H9 (cell line): ENCODE measurements around the gene CBS. TPM values are rescaled to one million over a fixed set of nuclear protein-coding genes. Genes with fewer than 3 reads are reported as not detected.

Source experiments
- DNase-seq: peaks from one replicate; pipeline ENCODE4 v3.0.0-alpha.2; 2017
- H2AFZ ChIP-seq: one replicate; pipeline ENCODE4 v1.6.1; 2013; ENCODE audit warnings: mild to moderate bottlenecking, low read length, control low read depth, moderate library complexity
- H2AK5ac ChIP-seq: 2 replicates; pipeline ENCODE4 v1.6.1; 2013; ENCODE audit warnings: low read length, control low read depth, mixed read lengths; ENCODE audit not compliant: insufficient read length
- H2BK120ac ChIP-seq: one replicate; pipeline ENCODE4 v1.6.1; 2013; ENCODE audit warnings: low read depth, mild to moderate bottlenecking, low read length, control low read depth, inconsistent platforms; ENCODE audit not compliant: poor library complexity, severe bottlenecking
- H2BK12ac ChIP-seq: 2 replicates; pipeline ENCODE4 v1.6.1; 2013; ENCODE audit warnings: low read length, control low read depth, mixed read lengths, low read depth; ENCODE audit not compliant: insufficient read length
- H2BK15ac ChIP-seq: 2 replicates; pipeline ENCODE4 v1.6.1; 2013; ENCODE audit warnings: low read depth, low read length, control low read depth
- H2BK20ac ChIP-seq: one replicate; pipeline ENCODE4 v1.6.1; 2013; ENCODE audit warnings: low read depth, mild to moderate bottlenecking, low read length, control low read depth, inconsistent platforms; ENCODE audit not compliant: poor library complexity, severe bottlenecking
- H2BK5ac ChIP-seq: 2 replicates; pipeline ENCODE4 v1.6.1; 2013; ENCODE audit warnings: low read length, control low read depth, mixed read lengths; ENCODE audit not compliant: insufficient read length
- H3K14ac ChIP-seq: 2 replicates; pipeline ENCODE4 v1.6.1; 2013; ENCODE audit warnings: low read length, control low read depth; ENCODE audit not compliant: insufficient read depth
- H3K18ac ChIP-seq: 2 replicates; pipeline ENCODE4 v1.6.1; 2013; ENCODE audit warnings: low read depth, mild to moderate bottlenecking, mixed read lengths, low read length, control low read depth; ENCODE audit not compliant: insufficient read length
- H3K23ac ChIP-seq: 2 replicates; pipeline ENCODE4 v1.6.1; 2013; ENCODE audit warnings: low read length, control low read depth, mixed read lengths, low read depth; ENCODE audit not compliant: insufficient read length
- H3K23me2 ChIP-seq: 2 replicates; pipeline ENCODE4 v1.6.1; 2013; ENCODE audit warnings: low read depth, mild to moderate bottlenecking, mixed read lengths, low read length, control low read depth; ENCODE audit not compliant: insufficient read length, poor library complexity, severe bottlenecking
- H3K27ac ChIP-seq: 2 replicates; pipeline ENCODE4 v1.5.1; 2013; ENCODE audit warnings: low read length, control low read depth, mixed read lengths, low read depth; ENCODE audit not compliant: insufficient read length
- H3K27me3 ChIP-seq: 2 replicates; pipeline ENCODE4 v1.6.1; 2013; ENCODE audit warnings: low read length, control low read depth, inconsistent platforms; ENCODE audit not compliant: insufficient read depth
- H3K4ac ChIP-seq: 2 replicates; pipeline ENCODE4 v1.6.1; 2013; ENCODE audit warnings: low read depth, mild to moderate bottlenecking, control low read depth, inconsistent platforms, low read length, moderate library complexity
- H3K4me1 ChIP-seq: 2 replicates; pipeline ENCODE4 v1.6.1; 2013; ENCODE audit warnings: low read length, control low read depth, inconsistent platforms; ENCODE audit not compliant: insufficient read depth
- H3K4me2 ChIP-seq: 2 replicates; pipeline ENCODE4 v1.6.1; 2013; ENCODE audit warnings: low read length, control low read depth, mixed read lengths; ENCODE audit not compliant: insufficient read length, insufficient read depth
- H3K56ac ChIP-seq: 2 replicates; pipeline ENCODE4 v1.6.1; 2013; ENCODE audit warnings: low read depth, mild to moderate bottlenecking, mixed read lengths, low read length, control low read depth; ENCODE audit not compliant: insufficient read length
- H3K79me1 ChIP-seq: 2 replicates; pipeline ENCODE4 v1.6.1; 2013; ENCODE audit warnings: low read depth, mild to moderate bottlenecking, moderate library complexity, low read length, control low read depth, inconsistent platforms; ENCODE audit not compliant: insufficient read depth, poor library complexity, severe bottlenecking
- H3K79me2 ChIP-seq: 2 replicates; pipeline ENCODE4 v1.6.1; 2013; ENCODE audit warnings: low read length, control low read depth, inconsistent platforms; ENCODE audit not compliant: insufficient read depth
- H3K9ac ChIP-seq: 2 replicates; pipeline ENCODE4 v1.6.1; 2013; ENCODE audit warnings: low read length, control low read depth, mixed read lengths; ENCODE audit not compliant: insufficient read length; ENCODE audit errors: extremely low read depth
- H3K9me3 ChIP-seq: one replicate; pipeline ENCODE4 v1.6.1; 2013; ENCODE audit warnings: low read depth, low read length, inconsistent platforms; ENCODE audit not compliant: control insufficient read depth
- H3T11ph ChIP-seq: one replicate; pipeline ENCODE4 v1.6.1; 2013; ENCODE audit warnings: mild to moderate bottlenecking, low read length, control low read depth, inconsistent platforms
- H4K20me1 ChIP-seq: one replicate; pipeline ENCODE4 v1.6.1; 2013; ENCODE audit not compliant: control insufficient read depth, insufficient read length, insufficient read depth
- H4K5ac ChIP-seq: 2 replicates; pipeline ENCODE4 v1.6.1; 2013; ENCODE audit warnings: low read depth, mild to moderate bottlenecking, mixed read lengths, low read length, control low read depth; ENCODE audit not compliant: insufficient read length
- H4K8ac ChIP-seq: replicated peaks from 2 replicates; pipeline ENCODE4 v1.6.1; 2013; ENCODE audit warnings: low read length, control low read depth, mixed read lengths, low read depth; ENCODE audit not compliant: insufficient read length
- H4K91ac ChIP-seq: 2 replicates; pipeline ENCODE4 v1.6.1; 2013; ENCODE audit warnings: low read depth, mild to moderate bottlenecking, moderate library complexity, mixed read lengths, low read length, control low read depth; ENCODE audit not compliant: insufficient read length
- H3K27ac Mint-ChIP-seq, 3 experiments: 2 replicates in 2 of 3; 3 replicates in 1 of 3; pipeline ENCODE4 v1.8.0; 2020 to 2021; ENCODE audit warnings: mixed read lengths in 3 of 3, mild to moderate bottlenecking in 1 of 3, moderate library complexity in 1 of 3
- H3K27me3 Mint-ChIP-seq: 2 replicates; pipeline ENCODE4 v1.8.0; 2021; ENCODE audit warnings: low read depth, mild to moderate bottlenecking, moderate library complexity, mixed read lengths
- H3K36me3 Mint-ChIP-seq, 3 experiments: 2 replicates in 2 of 3; 3 replicates in 1 of 3; pipeline ENCODE4 v1.8.0; 2020 to 2021; ENCODE audit warnings: low read depth in 3 of 3, mixed read lengths in 3 of 3; ENCODE audit not compliant: insufficient read depth in 1 of 3
- H3K4me1 Mint-ChIP-seq, 2 experiments: 2 replicates each; pipeline ENCODE4 v1.8.0; 2020; ENCODE audit warnings: mixed read lengths in 2 of 2
- H3K4me3 Mint-ChIP-seq, 2 experiments: 2 replicates in 1 of 2; 3 replicates in 1 of 2; pipeline ENCODE4 v1.8.0; 2020 to 2021; ENCODE audit warnings: mild to moderate bottlenecking in 2 of 2, mixed read lengths in 2 of 2, moderate library complexity in 1 of 2
- H3K9me3 Mint-ChIP-seq, 2 experiments: 2 replicates in 1 of 2; 3 replicates in 1 of 2; pipeline ENCODE4 v1.8.0; 2020; ENCODE audit warnings: mild to moderate bottlenecking in 2 of 2, mixed read lengths in 2 of 2, moderate library complexity in 1 of 2
- WGBS: extraction: QIAGEN DNeasy Blood & Tissue Kit; methylation state at CpG from one replicate; pipeline ENCODE4 v1.1.7; 2013; ENCODE audit warnings: missing lambda C conversion rate, low lambda C conversion rate, mixed read lengths; ENCODE audit not compliant: insufficient read length; ENCODE audit errors: extremely low coverage; 5-methylcytosine and 5-hydroxymethylcytosine counted together
- total RNA-seq: library from RNA; stranded (reverse); gene quantifications from 2 replicates; pipeline ENCODE4 v1.2.1, GENCODE V29; 2021
- TF ChIP-seq, protein P1 (sequence below): fragments of 200-600 bp; sonication (generic); conservative IDR thresholded peaks from 3 replicates; pipeline ENCODE4 v1.8.0; 2021; ENCODE audit warnings: antibody characterized with exemption, mild to moderate bottlenecking

The CBS gene
- total RNA-seq, 1 experiment from 2014 or later, result 350 TPM

DNA sequence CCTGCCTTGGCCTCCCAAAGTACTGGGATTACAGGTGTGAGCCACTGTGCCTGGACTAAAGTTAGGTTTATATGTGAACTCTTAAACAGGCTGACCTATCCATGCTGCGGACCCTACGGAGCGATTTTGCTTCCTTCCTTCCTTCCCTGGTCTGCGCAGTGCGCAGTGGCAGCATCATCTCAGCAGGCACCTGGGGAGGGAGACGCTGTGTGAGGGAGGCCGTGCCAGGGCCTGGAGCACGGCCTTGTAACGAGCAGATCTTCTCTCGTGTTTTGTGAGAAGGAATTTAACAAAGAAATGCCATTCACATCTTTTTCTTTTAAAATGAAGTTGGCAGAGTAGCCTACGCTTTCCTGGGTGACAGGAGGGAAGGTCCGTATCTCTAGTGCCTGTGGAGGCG is 55.5 kb downstream of the CBS start:
- TF ChIP-seq, protein P1, sequence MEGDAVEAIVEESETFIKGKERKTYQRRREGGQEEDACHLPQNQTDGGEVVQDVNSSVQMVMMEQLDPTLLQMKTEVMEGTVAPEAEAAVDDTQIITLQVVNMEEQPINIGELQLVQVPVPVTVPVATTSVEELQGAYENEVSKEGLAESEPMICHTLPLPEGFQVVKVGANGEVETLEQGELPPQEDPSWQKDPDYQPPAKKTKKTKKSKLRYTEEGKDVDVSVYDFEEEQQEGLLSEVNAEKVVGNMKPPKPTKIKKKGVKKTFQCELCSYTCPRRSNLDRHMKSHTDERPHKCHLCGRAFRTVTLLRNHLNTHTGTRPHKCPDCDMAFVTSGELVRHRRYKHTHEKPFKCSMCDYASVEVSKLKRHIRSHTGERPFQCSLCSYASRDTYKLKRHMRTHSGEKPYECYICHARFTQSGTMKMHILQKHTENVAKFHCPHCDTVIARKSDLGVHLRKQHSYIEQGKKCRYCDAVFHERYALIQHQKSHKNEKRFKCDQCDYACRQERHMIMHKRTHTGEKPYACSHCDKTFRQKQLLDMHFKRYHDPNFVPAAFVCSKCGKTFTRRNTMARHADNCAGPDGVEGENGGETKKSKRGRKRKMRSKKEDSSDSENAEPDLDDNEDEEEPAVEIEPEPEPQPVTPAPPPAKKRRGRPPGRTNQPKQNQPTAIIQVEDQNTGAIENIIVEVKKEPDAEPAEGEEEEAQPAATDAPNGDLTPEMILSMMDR, result no peak
- no peak overlapping the region for H3T11ph ChIP-seq
- Mint-ChIP-seq H3K36me3 (peaks cover 7 to 86% (median 50%) of the 10 kb centered on the region in 3 experiments; a peak in 6 of 7 replicates), H3K4me3 (no peak overlapping the region), H3K4me1 (peaks cover 0 to 4% of the 10 kb centered on the region in 2 experiments; a peak in 3 of 4 replicates), H3K9me3 (no peaks in the 10 kb centered on the region), H3K27me3 (no peaks in the 10 kb centered on the region), H3K27ac (peak overlapping the region in 2 of 3 experiments; percentile 1 to 75; a peak in 3 of 7 replicates)
- H2BK120ac ChIP-seq, result no peak overlapping the region
- H3K23me2 ChIP-seq, result no peaks in the 10 kb centered on the region
- no peak overlapping the region for H4K91ac ChIP-seq
- no peak overlapping the region for H4K8ac ChIP-seq
- H2BK15ac ChIP-seq, result no peak overlapping the region
- WGBS, result no CpG with 5 or more reads among the region's 13 CpGs
- H3K18ac ChIP-seq, result no peak overlapping the region
- H3K4me1 ChIP-seq, result no peaks in the 10 kb centered on the region; the same call in 1 of the 2 replicates
- H3K79me2 ChIP-seq, result no peaks in the 10 kb centered on the region
- H2BK12ac ChIP-seq, result no peak overlapping the region
- H3K27ac ChIP-seq, result no peak overlapping the region
- H3K9ac ChIP-seq, result no peak overlapping the region
- no peak overlapping the region for H2AFZ ChIP-seq
- H2AK5ac ChIP-seq, result no peak overlapping the region
- no peak overlapping the region for H2BK20ac ChIP-seq
- no peak overlapping the region for H3K56ac ChIP-seq
- no peak overlapping the region for H2BK5ac ChIP-seq
- no peaks in the 10 kb centered on the region for H3K9me3 ChIP-seq
- no peak overlapping the region for H4K5ac ChIP-seq
- H3K4ac ChIP-seq, result no peak overlapping the region
- no peaks in the 10 kb centered on the region for H3K79me1 ChIP-seq
- no peaks in the 10 kb centered on the region for H3K27me3 ChIP-seq
- H4K20me1 ChIP-seq, result no peaks in the 10 kb centered on the region
- no peak overlapping the region for H3K23ac ChIP-seq
- H3K14ac ChIP-seq, result no peak overlapping the region
- H3K4me2 ChIP-seq, result no peak overlapping the region
- DNase-seq, result no peak
